ENCODE data around the gene DUSP1.

DUSP1 gene

DNA sequence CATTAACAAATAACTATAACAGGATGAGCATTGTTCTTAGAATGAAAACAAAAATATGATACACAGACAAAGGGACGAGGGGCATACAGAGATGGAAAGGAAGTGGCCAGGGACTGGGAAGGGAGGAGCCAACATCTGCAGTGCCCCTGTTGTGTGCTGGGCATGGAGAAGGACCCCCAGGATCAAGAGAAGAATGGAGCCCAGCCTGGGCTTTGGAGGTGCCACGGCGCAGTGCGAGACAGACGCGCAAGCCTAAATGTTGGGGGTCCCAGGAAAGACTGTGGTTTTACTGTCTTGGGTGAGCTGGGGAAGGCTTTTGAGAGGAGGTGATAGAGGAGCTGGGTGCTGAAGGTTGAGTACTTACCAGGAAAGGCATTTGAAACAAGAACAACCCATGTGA, 28.4 kb upstream of the DUSP1 start:
- no peak overlapping the region for H3K4me3 ChIP-seq (ENCODE audit: insufficient read depth, low read length, poor library complexity, severe bottlenecking)
- no peaks in the 10 kb centered on the region for H3K9me3 ChIP-seq (ENCODE audit: insufficient read depth, low read length)
- H3K9ac ChIP-seq (ENCODE audit: low read length): no peak overlapping the region
- TF ChIP-seq EZH2phosphoT487 (conservative IDR thresholded peaks at IDR 0.05; ENCODE audit: low read length): no peak
- H2AFZ ChIP-seq (ENCODE audit: low read depth, low read length, severe bottlenecking): no peak overlapping the region
- H3K36me3 ChIP-seq (ENCODE audit: low read length): no peaks in the 10 kb centered on the region
- no peaks in the 10 kb centered on the region for H3F3A ChIP-seq (ENCODE audit: insufficient read depth)
- H3K27me3 ChIP-seq (ENCODE audit: low read length): no peaks in the 10 kb centered on the region
- no peaks in the 10 kb centered on the region for H4K20me1 ChIP-seq (ENCODE audit: low read depth, low read length)
- no peaks in the 10 kb centered on the region for H3K79me2 ChIP-seq (ENCODE audit: insufficient read depth, low read length)
- no peak overlapping the region for H3K27ac ChIP-seq (ENCODE audit: low read depth, low read length)
- H3K4me2 ChIP-seq (ENCODE audit: low read depth, low read length, poor library complexity, severe bottlenecking): no peak overlapping the region
- H3K9me2 ChIP-seq (replicated peaks; ENCODE audit: insufficient read depth, low read length): no peaks in the 10 kb centered on the region

DNA sequence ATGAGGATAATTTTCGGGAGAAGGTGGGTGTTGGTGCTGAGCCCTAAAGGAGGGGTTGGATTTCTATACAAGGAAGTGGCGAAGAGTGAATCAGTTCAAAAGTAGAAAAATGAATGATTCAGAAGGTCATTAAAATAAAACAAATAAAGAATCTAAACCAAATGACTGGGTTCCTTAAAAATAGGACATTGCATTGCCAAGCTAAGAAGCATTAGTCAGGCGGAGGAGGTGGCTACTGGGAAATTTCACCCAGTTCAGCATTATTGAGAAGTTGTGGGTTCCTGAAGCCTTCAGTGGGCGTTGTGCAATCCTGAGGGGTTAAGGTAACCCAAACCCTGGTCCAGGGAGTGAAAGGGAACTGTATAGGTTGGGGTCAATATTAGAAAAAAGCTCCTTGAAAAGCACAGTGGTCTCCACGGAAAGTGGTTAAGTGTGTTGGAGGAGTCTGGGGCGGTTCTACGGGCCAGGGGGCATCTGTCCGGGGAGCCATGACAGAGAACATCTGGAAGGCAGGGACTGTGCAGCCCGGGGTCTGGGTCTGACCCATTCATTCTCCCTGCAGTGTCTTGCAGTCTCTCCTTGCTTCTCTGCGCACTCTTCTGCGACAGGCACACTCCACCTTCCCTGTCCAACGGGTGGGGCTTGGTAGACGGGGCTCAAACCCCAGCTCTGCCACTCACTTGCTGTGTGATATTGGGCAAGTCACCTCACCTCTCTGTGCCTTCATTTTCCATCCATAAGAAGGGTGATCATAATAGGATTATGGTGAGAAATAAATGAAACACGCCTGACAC, 27.6 kb upstream of the DUSP1 start:
- no peaks in the 10 kb centered on the region for H3K9me2 ChIP-seq (replicated peaks; ENCODE audit: insufficient read depth, low read length)
- no peak overlapping the region for H3K4me2 ChIP-seq (ENCODE audit: low read depth, low read length, poor library complexity, severe bottlenecking)
- H3K79me2 ChIP-seq (ENCODE audit: insufficient read depth, low read length): no peaks in the 10 kb centered on the region
- TF ChIP-seq EZH2phosphoT487 (conservative IDR thresholded peaks at IDR 0.05; ENCODE audit: low read length) (no peak), CTCF (IDR thresholded peaks at IDR 0.05; ENCODE audit: insufficient read depth, low read length, poor library complexity, severe bottlenecking) (no peak)
- no peak overlapping the region for H3K9ac ChIP-seq (ENCODE audit: low read length)
- H3K9me3 ChIP-seq (ENCODE audit: insufficient read depth, low read length): no peaks in the 10 kb centered on the region
- no peaks in the 10 kb centered on the region for H3F3A ChIP-seq (ENCODE audit: insufficient read depth)
- H3K4me3 ChIP-seq (ENCODE audit: insufficient read depth, low read length, poor library complexity, severe bottlenecking): no peak overlapping the region
- no peak overlapping the region for H3K27ac ChIP-seq (ENCODE audit: low read depth, low read length)
- H4K20me1 ChIP-seq (ENCODE audit: low read depth, low read length): no peaks in the 10 kb centered on the region
- no peaks in the 10 kb centered on the region for H3K36me3 ChIP-seq (ENCODE audit: low read length)
- no peaks in the 10 kb centered on the region for H3K27me3 ChIP-seq (ENCODE audit: low read length)
- H2AFZ ChIP-seq (ENCODE audit: low read depth, low read length, severe bottlenecking): no peak overlapping the region

- H3K27me3 ChIP-seq (ENCODE audit: low read length): no peaks in the 10 kb centered on the region
- no peaks in the 10 kb centered on the region for H4K20me1 ChIP-seq (ENCODE audit: low read depth, low read length)
- H3K36me3 ChIP-seq (ENCODE audit: low read length): no peaks in the 10 kb centered on the region
- H3F3A ChIP-seq (ENCODE audit: insufficient read depth): no peaks in the 10 kb centered on the region
- no peak overlapping the region for H3K4me3 ChIP-seq (ENCODE audit: insufficient read depth, low read length, poor library complexity, severe bottlenecking)
- H3K9me2 ChIP-seq (replicated peaks; ENCODE audit: insufficient read depth, low read length): no peaks in the 10 kb centered on the region
- TF ChIP-seq EZH2phosphoT487 (conservative IDR thresholded peaks at IDR 0.05; ENCODE audit: low read length) (no peak), CTCF (IDR thresholded peaks at IDR 0.05; ENCODE audit: insufficient read depth, low read length, poor library complexity, severe bottlenecking) (no peak)
- no peaks in the 10 kb centered on the region for H3K79me2 ChIP-seq (ENCODE audit: insufficient read depth, low read length)
- no peak overlapping the region for H3K9ac ChIP-seq (ENCODE audit: low read length)
- no peak overlapping the region for H2AFZ ChIP-seq (ENCODE audit: low read depth, low read length, severe bottlenecking)
- H3K9me3 ChIP-seq (ENCODE audit: insufficient read depth, low read length): no peaks in the 10 kb centered on the region
- no peak overlapping the region for H3K4me2 ChIP-seq (ENCODE audit: low read depth, low read length, poor library complexity, severe bottlenecking)
- no peak overlapping the region for H3K27ac ChIP-seq (ENCODE audit: low read depth, low read length)
Observed at GRCh38 chr5:172797771-172798191, 26.8 kb upstream of the DUSP1 start.

GRCh38 chr5:172796306-172796705, 25.3 kb upstream of the DUSP1 start:
- Histone ChIP-seq H3K9me3 (ENCODE audit: insufficient read depth, low read length) (no peaks in the 10 kb centered on the region), H3F3A (ENCODE audit: insufficient read depth) (no peaks in the 10 kb centered on the region), H3K36me3 (ENCODE audit: low read length) (no peaks in the 10 kb centered on the region), H3K27ac (ENCODE audit: low read depth, low read length) (no peak overlapping the region), H3K4me2 (ENCODE audit: low read depth, low read length, poor library complexity, severe bottlenecking) (no peak overlapping the region), H4K20me1 (ENCODE audit: low read depth, low read length) (no peaks in the 10 kb centered on the region), H3K27me3 (ENCODE audit: low read length) (no peaks in the 10 kb centered on the region), H3K9ac (ENCODE audit: low read length) (no peak overlapping the region), H3K79me2 (ENCODE audit: insufficient read depth, low read length) (no peaks in the 10 kb centered on the region), H3K4me3 (ENCODE audit: insufficient read depth, low read length, poor library complexity, severe bottlenecking) (no peak overlapping the region), H3K9me2 (replicated peaks; ENCODE audit: insufficient read depth, low read length) (no peaks in the 10 kb centered on the region), H2AFZ (ENCODE audit: low read depth, low read length, severe bottlenecking) (no peak overlapping the region)
- TF ChIP-seq CTCF (IDR thresholded peaks at IDR 0.05; ENCODE audit: insufficient read depth, low read length, poor library complexity, severe bottlenecking) (no peak), EZH2phosphoT487 (conservative IDR thresholded peaks at IDR 0.05; ENCODE audit: low read length) (no peak)

Data from SU-DHL-6 (cell line).